Breast epithelium (tissue), 3 donors: Measurements from ENCODE around the gene TMEM218.

ENCODE experiments used
- POLR2A ChIP-seq: fragments of 450-650 bp; IDR thresholded peaks from one replicate; pipeline ENCODE4 v1.6.1; 2016; ENCODE audit warnings: antibody characterized with exemption, mild to moderate bottlenecking, moderate library complexity
- POLR2AphosphoS5 ChIP-seq, 3 donors: sonication (generic); formaldehyde crosslinking; IDR thresholded peaks; one replicate each; pipeline ENCODE4 v1.6.1; 2017; ENCODE audit warnings: antibody characterized with exemption in 3 of 3
- TF ChIP-seq, protein P1 (sequence below), 3 donors: fragments of 450-650 bp; IDR thresholded peaks; one replicate each; pipeline ENCODE4 v1.5.1; 2016 to 2017; ENCODE audit warnings: antibody characterized with exemption in 3 of 3, mild to moderate bottlenecking in 3 of 3, moderate library complexity in 3 of 3

DNA sequence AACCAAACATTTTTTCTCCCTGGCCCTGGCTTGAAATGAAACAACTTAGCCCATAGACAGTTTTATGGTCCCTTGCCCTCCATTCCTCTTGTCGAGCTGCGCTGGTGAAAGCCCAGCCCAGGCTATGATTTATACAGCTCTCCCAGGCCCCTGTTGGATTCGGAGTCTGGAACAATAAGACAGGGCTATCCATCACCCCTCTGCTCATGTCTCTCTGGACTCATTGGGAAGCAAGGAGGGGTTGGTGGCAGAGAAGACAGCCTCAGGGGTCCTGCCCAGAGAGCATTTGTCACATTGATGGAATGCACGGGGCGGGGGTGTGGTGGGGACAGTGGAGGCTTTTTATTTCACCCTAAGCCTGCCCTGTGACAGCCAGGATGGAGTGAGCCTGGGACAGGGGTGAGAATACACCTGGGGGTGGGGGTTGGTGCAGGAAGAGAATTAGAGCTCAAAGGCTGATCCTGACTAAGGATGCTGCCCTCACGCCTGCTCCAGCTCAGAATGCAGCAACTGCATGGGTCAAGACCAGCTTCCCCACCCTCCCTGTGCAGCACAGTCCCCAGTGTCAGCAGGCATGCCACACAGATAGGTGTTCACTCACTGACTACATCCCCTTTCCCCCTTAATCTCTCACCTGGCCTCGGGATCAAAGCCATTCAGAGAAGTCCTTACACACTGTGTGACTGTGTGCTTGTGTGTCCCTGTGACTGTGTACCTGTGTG is 43.1 kb upstream of the TMEM218 start:
- TF ChIP-seq, protein P1, sequence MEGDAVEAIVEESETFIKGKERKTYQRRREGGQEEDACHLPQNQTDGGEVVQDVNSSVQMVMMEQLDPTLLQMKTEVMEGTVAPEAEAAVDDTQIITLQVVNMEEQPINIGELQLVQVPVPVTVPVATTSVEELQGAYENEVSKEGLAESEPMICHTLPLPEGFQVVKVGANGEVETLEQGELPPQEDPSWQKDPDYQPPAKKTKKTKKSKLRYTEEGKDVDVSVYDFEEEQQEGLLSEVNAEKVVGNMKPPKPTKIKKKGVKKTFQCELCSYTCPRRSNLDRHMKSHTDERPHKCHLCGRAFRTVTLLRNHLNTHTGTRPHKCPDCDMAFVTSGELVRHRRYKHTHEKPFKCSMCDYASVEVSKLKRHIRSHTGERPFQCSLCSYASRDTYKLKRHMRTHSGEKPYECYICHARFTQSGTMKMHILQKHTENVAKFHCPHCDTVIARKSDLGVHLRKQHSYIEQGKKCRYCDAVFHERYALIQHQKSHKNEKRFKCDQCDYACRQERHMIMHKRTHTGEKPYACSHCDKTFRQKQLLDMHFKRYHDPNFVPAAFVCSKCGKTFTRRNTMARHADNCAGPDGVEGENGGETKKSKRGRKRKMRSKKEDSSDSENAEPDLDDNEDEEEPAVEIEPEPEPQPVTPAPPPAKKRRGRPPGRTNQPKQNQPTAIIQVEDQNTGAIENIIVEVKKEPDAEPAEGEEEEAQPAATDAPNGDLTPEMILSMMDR (IDR thresholded peaks at IDR 0.05), result no peak
- TF ChIP-seq POLR2A (no peak), POLR2AphosphoS5 (IDR thresholded peaks at IDR 0.05) (no peak)
